Measurements from ENCODE around the gene FBRSL1.
"Not testable (repeated sequence)": the region's sequence is repeated elsewhere in the genome, so short reads cannot be mapped to it uniquely, and the experiment has no call there.

Gene FBRSL1

GRCh38 chr12:132530447-132530846 is 40.5 kb downstream of the FBRSL1 start:
- no peak for DNase-seq (ENCODE audit: low read depth)
- H3K4me3 ChIP-seq (ENCODE audit: low read depth, low read length) = no peak overlapping the region

- no peak for DNase-seq (ENCODE audit: low read depth)
- H3K4me3 ChIP-seq (ENCODE audit: low read depth, low read length) = no peak overlapping the region
Measured at GRCh38 chr12:132530851-132531250, 40.9 kb downstream of the FBRSL1 start.

- DNase-seq (ENCODE audit: low read depth); H3K4me3 ChIP-seq (ENCODE audit: low read depth, low read length): not testable (repeated sequence)
Measured at GRCh38 chr12:132532711-132533583, 43.0 kb downstream of the FBRSL1 start.

- DNase-seq (ENCODE audit: low read depth) = no peak
- H3K4me3 ChIP-seq (ENCODE audit: low read depth, low read length) = no peak overlapping the region
Measured at GRCh38 chr12:132533584-132533958, 43.6 kb downstream of the FBRSL1 start.

GRCh38 chr12:132534076-132534475 is 44.1 kb downstream of the FBRSL1 start:
- H3K4me3 ChIP-seq (ENCODE audit: low read depth, low read length) = no peak overlapping the region
- no peak for DNase-seq (ENCODE audit: low read depth)

- DNase-seq (ENCODE audit: low read depth) = no peak
- H3K4me3 ChIP-seq (ENCODE audit: low read depth, low read length) = no peak overlapping the region
Measured at GRCh38 chr12:132535019-132535418, 45.1 kb downstream of the FBRSL1 start.

GRCh38 chr12:132536102-132536876 is 46.3 kb downstream of the FBRSL1 start:
- no peak overlapping the region for H3K4me3 ChIP-seq (ENCODE audit: low read depth, low read length)
- DNase-seq (ENCODE audit: low read depth) = no peak

- DNase-seq (ENCODE audit: low read depth) = no peak
- no peak overlapping the region for H3K4me3 ChIP-seq (ENCODE audit: low read depth, low read length)
Measured at GRCh38 chr12:132537049-132537448, 47.1 kb downstream of the FBRSL1 start.

- no peak for DNase-seq (ENCODE audit: low read depth)
- no peak overlapping the region for H3K4me3 ChIP-seq (ENCODE audit: low read depth, low read length)
Measured at GRCh38 chr12:132537836-132538662, 48.1 kb downstream of the FBRSL1 start.

GRCh38 chr12:132538663-132538990 is 48.7 kb downstream of the FBRSL1 start:
- H3K4me3 ChIP-seq (ENCODE audit: low read depth, low read length) = no peak overlapping the region
- no peak for DNase-seq (ENCODE audit: low read depth)

GRCh38 chr12:132539016-132539773 is 49.2 kb downstream of the FBRSL1 start:
- H3K4me3 ChIP-seq (ENCODE audit: low read depth, low read length) = no peak overlapping the region
- no peak for DNase-seq (ENCODE audit: low read depth)

- DNase-seq (ENCODE audit: low read depth) = no peak
- H3K4me3 ChIP-seq (ENCODE audit: low read depth, low read length) = no peak overlapping the region
Measured at GRCh38 chr12:132540436-132540835, 50.5 kb downstream of the FBRSL1 start.

GRCh38 chr12:132541200-132541599 is 51.2 kb downstream of the FBRSL1 start:
- no peak for DNase-seq (ENCODE audit: low read depth)
- H3K4me3 ChIP-seq (ENCODE audit: low read depth, low read length) = no peak overlapping the region

GRCh38 chr12:132541996-132542395 is 52.0 kb downstream of the FBRSL1 start:
- no peak overlapping the region for H3K4me3 ChIP-seq (ENCODE audit: low read depth, low read length)
- DNase-seq (ENCODE audit: low read depth) = no peak

- no peak for DNase-seq (ENCODE audit: low read depth)
- no peak overlapping the region for H3K4me3 ChIP-seq (ENCODE audit: low read depth, low read length)
Measured at GRCh38 chr12:132542661-132543060, 52.7 kb downstream of the FBRSL1 start.

GRCh38 chr12:132543298-132544079 is 53.5 kb downstream of the FBRSL1 start:
- no peak for DNase-seq (ENCODE audit: low read depth)
- no peak overlapping the region for H3K4me3 ChIP-seq (ENCODE audit: low read depth, low read length)

- DNase-seq (ENCODE audit: low read depth) = no peak
Measured at GRCh38 chr12:132544080-132544397, 54.1 kb downstream of the FBRSL1 start.

GRCh38 chr12:132544498-132544897 is 54.5 kb downstream of the FBRSL1 start:
- DNase-seq (ENCODE audit: low read depth) = no peak
- no peak overlapping the region for H3K4me3 ChIP-seq (ENCODE audit: low read depth, low read length)

More at GRCh38 chr12:132544080-132544397, 54.1 kb downstream of the FBRSL1 start:
- no peak overlapping the region for H3K4me3 ChIP-seq (ENCODE audit: low read depth, low read length)
